ENCODE results near the gene TRAF1. TPM values are rescaled to one million over a fixed set of nuclear protein-coding genes. Genes with fewer than 3 reads are reported as not detected.

The TRAF1 gene
- total and polyA plus RNA-seq, 10 of the 15 experiments (the other 5 are each of a cell fraction or from before 2014, with no cell fraction given), result 13.8 to 163 (median 128) TPM

DNA sequence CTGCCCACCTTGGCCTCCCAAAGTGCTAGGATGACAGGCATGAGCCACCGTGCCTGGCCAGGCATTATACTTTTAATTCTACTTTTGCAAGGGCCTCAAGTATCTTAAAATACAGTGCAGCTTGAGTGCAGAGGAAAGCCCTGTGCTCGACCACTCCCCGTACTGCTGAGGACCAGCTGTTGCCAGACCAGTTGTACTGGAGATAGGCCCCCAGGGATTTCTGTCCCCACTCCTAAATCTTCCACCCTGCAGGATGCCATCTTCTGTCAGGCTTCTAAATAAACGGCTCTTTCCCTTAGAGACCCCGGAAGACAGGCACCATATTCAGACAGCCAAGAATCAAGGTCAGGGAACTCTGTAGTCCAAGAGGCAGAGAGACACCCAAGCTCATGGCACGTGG, 67.2 kb downstream of the TRAF1 start:
- no peak overlapping the region for H3K4me3 ChIP-seq
- H3K9me3 ChIP-seq (replicated peaks; ENCODE audit: control insufficient read depth, insufficient read depth, low read length), result no peaks in the 10 kb centered on the region
- TF ChIP-seq, protein P1, sequence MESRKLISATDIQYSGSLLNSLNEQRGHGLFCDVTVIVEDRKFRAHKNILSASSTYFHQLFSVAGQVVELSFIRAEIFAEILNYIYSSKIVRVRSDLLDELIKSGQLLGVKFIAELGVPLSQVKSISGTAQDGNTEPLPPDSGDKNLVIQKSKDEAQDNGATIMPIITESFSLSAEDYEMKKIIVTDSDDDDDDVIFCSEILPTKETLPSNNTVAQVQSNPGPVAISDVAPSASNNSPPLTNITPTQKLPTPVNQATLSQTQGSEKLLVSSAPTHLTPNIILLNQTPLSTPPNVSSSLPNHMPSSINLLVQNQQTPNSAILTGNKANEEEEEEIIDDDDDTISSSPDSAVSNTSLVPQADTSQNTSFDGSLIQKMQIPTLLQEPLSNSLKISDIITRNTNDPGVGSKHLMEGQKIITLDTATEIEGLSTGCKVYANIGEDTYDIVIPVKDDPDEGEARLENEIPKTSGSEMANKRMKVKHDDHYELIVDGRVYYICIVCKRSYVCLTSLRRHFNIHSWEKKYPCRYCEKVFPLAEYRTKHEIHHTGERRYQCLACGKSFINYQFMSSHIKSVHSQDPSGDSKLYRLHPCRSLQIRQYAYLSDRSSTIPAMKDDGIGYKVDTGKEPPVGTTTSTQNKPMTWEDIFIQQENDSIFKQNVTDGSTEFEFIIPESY (IDR thresholded peaks at IDR 0.05), result no peak
- no peak for TF ChIP-seq YY1 (IDR thresholded peaks at IDR 0.05; ENCODE audit: low read depth, low read length)
- TF ChIP-seq, protein P2, sequence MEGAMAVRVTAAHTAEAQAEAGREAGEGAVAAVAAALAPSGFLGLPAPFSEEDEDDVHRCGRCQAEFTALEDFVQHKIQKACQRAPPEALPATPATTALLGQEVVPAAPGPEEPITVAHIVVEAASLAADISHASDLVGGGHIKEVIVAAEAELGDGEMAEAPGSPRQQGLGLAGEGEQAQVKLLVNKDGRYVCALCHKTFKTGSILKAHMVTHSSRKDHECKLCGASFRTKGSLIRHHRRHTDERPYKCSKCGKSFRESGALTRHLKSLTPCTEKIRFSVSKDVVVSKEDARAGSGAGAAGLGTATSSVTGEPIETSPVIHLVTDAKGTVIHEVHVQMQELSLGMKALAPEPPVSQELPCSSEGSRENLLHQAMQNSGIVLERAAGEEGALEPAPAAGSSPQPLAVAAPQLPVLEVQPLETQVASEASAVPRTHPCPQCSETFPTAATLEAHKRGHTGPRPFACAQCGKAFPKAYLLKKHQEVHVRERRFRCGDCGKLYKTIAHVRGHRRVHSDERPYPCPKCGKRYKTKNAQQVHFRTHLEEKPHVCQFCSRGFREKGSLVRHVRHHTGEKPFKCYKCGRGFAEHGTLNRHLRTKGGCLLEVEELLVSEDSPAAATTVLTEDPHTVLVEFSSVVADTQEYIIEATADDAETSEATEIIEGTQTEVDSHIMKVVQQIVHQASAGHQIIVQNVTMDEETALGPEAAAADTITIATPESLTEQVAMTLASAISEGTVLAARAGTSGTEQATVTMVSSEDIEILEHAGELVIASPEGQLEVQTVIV (IDR thresholded peaks at IDR 0.05; ENCODE audit: borderline replicate concordance, partially characterized antibody), result no peak
- H3K4me2 ChIP-seq (ENCODE audit: control insufficient read depth, insufficient read depth), result no peak overlapping the region
- H4K20me1 ChIP-seq (ENCODE audit: control insufficient read depth, insufficient read depth), result no peaks in the 10 kb centered on the region
- no peak for ATAC-seq
- no TSS peak for BruUV-seq (replicated peaks)
- no peaks in the 10 kb centered on the region for H3K4me1 ChIP-seq (ENCODE audit: control insufficient read depth, insufficient read depth, low read length)
- WGBS (ENCODE audit: insufficient coverage, insufficient replicate concordance, low lambda C conversion rate, missing lambda C conversion rate), result 87% methylated on average over 6 of the region's 6 CpGs
- H3K36me3 ChIP-seq (ENCODE audit: control insufficient read depth in 2 of 2, insufficient read depth in 2 of 2, low read length in 1 of 2), result peaks cover 35 to 52% of the 10 kb centered on the region in 2 experiments
- ChIA-PET CTCF (interaction anchor here (0.6 to 0.8 kb wide), 2 partner anchors 54 to 76 kb away, joined by 3 read pairs; no protein-coding TSS in a partner anchor), SMC1A (ENCODE audit: uncharacterized antibody, unreplicated experiment) (interaction anchor here (1.0 kb wide), 1 partner anchor 14 kb away, joined by 3 read pairs; no protein-coding TSS in a partner anchor), POLR2A (interaction anchor here (0.6 kb wide), 1 partner anchor 24 kb away, joined by 4 read pairs; no protein-coding TSS in a partner anchor), RAD21 (ENCODE audit: unreplicated experiment) (no interaction called here)
- FAIRE-seq, result no peak
- H3K79me2 ChIP-seq (ENCODE audit: control insufficient read depth, insufficient read depth, low read length), result no peaks in the 10 kb centered on the region
- H3K27ac ChIP-seq (ENCODE audit: control insufficient read depth, insufficient read depth), result no peak overlapping the region
- no peak for DNase-seq (ENCODE audit: low read depth, low spot score)
- no peak overlapping the region for H2AFZ ChIP-seq (ENCODE audit: control insufficient read depth, low read depth, low read length)
- in situ Hi-C loops (cut with MboI) (no loop called here), intact Hi-C loops (cut with micrococcal nuclease; ENCODE audit: unreplicated experiment) (no loop called here)
- H3K27me3 ChIP-seq (replicated peaks in 1 of 2; ENCODE audit: control insufficient read depth in 2 of 2, insufficient read depth in 2 of 2, low read length in 1 of 2), result no peaks in the 10 kb centered on the region
- H3K9ac ChIP-seq (ENCODE audit: control insufficient read depth, insufficient read depth, low read length), result no peak overlapping the region
